HG02938 (cell line): Measurements from ENCODE around the gene NOLC1.
"Not testable (repeated sequence)": the region's sequence is repeated elsewhere in the genome, so short reads cannot be mapped to it uniquely, and the experiment has no call there.

Source experiments
- ATAC-seq: cut with Tn5 transposase; IDR thresholded peaks from one replicate; pipeline ENCODE4 v1.9.1; 2021; ENCODE audit warnings: mild to moderate bottlenecking, moderate library complexity; ENCODE audit not compliant: unreplicated experiment

Gene NOLC1

GRCh38 chr10:102153093-102153620, 968 bp downstream of the NOLC1 start:
- no peak for ATAC-seq

GRCh38 chr10:102154466-102155116, 2.4 kb downstream of the NOLC1 start:
- ATAC-seq: no peak

GRCh38 chr10:102157224-102157623, 5.0 kb downstream of the NOLC1 start:
- ATAC-seq: no peak

DNA sequence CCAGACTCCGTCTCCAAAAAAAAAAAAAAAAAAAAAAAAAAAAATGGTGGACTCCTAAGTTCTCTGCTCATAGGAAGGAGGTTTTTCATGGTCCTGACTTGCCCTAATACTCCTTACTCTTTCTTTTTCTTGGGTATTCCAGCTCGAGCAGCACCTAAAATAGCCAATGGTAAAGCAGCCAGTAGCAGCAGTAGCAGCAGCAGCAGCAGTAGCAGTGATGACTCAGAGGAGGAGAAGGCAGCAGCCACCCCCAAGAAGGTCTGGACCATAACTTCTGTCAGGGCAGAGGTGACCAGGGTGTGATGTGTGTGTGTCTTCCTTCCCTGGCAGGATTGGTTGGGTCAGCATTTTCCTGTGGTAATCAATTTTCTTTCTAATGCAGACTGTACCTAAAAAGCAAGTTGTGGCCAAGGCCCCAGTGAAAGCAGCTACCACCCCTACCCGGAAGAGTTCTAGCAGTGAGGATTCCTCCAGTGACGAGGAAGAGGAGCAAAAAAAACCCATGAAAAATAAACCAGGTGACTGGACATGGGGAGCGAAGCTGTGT, 6.9 kb downstream of the NOLC1 start:
- ATAC-seq: no peak

GRCh38 chr10:102159831-102160230, 7.6 kb downstream of the NOLC1 start:
- no peak for ATAC-seq

DNA sequence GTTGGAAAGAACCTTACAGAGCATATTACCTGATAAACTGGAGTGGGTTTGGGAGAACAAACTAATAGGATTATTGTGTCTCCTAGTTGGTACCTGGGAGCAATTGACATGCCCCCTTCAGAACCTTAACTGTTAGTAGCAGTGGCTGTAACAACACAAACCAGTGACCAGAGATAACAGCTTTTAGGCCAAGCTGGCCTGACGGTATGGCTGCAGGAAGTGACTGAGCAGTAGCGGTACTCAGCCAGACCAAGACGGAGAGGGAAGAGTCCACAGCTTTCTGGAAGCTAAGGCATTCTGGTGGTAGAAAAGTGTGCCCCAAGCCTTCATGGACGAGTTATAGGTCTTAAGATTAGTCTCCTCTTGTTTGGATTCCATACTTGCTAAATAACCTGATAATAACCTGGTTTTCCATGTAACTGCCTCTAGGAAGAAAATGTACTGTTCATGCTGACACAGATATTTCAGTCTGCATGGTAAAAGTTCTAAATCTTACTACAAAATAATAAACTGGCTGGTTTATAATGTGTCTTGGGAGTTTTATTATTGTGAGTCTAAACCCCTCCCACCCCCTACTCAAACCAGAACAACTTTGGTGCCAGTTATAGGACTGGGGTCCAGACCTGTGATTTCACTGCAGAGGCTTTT, 11.3 kb downstream of the NOLC1 start:
- no peak for ATAC-seq

DNA sequence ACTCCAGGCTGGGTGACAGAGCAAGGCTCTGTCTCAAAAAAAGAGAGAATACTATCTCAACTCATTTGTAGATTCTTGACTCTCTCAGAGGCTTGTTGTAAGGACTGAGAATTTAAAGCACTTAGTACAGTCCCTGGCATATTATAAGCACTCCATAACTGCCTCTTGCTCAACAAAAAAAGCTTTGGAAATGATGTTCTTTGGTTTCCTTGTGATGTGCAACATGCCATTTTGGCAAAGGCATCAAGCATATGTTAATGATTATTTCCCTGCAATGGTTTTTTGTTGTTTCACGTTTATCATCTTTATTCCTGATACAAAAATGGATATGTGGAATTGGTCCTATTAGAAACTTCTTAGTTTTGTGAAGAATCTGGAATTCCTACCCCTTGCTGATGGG, 15.7 kb downstream of the NOLC1 start:
- no peak for ATAC-seq

GRCh38 chr10:102170602-102171001, 18.4 kb downstream of the NOLC1 start:
- ATAC-seq: no peak

DNA sequence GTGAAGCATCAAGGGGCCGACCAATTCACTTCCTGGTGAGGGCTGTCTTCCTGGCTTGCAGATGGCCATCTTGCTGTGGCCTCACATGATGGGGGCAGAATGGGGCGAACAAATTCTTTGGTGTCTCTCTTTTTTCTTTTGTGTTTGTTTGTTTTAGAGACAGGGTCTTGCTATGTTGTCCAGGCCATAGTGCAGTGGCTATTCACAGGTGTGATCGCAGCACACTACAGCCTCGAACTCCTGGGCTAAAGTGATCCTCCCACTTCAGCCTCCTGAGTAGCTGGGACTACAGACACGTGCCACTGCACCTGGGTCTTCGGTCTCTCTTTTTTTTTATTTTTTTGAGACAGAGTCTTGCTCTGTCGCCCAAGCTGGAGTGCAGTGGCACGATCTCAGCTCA, 20.1 kb downstream of the NOLC1 start:
- ATAC-seq: no peak

DNA sequence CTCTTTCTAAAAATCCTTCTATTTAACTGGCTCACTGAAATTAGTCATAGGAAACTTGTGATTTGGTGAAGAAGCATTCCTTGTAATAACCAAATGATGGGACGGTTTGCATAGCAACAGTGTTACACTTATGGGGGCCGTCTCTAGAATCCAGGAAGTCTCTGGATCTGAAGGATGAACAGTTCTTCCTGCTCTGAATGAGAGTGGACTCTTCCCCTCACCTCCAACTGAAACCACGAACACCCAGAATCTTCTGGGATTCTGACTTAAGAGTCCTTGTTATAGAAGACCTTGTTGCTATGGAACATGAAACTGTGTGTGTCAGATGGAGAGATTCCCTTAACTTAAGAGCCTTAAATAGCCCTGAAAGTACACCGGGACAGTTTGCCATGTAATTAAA, 23.2 kb downstream of the NOLC1 start:
- ATAC-seq: no peak

GRCh38 chr10:102184606-102185005, 32.4 kb downstream of the NOLC1 start:
- ATAC-seq: no peak

DNA sequence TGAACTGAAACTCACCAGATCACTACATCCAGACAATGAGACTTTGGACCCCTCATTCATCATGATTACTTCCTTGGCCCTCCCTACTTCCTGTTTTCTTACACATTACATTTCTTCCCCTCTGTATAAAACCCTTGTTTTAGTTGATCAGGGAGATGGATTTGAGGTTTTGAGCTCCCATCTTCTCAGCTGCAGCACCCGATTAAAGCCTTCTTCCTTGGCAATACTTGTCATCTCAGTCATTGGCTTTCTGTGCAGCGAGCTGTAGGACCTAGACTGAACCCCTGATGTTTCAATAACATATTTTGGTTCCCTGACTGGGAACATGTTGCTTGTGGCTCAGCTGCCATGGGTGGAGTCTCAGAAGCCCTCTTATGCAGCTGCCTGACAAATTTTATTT, 33.1 kb downstream of the NOLC1 start:
- ATAC-seq: no peak

DNA sequence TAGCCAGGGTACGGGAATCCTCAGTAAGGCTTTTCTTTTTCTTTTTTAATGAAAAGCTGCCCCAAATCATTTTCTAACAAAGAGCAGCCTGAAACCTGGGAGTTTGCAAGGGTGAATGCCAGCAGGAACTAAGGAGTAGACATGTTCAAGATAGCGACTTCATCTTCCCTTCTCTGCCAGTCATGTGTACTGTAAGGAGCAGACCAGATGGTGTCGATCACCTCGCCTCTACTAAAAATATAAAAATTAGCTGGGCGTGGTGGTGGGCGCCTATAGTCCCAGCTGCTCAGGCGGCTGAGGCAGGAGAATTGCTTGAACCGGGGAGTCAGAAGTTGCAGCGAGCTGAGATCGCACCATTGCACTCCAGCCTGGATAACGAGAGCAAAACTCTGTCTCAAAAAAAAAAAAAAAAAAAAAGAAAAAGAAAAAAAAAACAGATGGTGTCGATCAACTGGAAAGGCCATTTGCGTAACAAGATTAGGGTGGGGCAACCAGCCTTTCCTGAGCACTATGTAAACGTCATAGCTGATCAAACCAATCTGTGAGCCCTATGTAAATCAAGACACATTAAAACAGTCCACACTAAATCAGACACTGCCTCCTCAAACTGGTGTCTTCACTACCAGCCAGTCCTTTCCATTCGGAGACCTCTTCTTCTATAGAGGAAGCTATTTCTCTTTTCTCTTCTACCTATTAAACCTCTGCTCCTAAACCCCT, 33.8 kb downstream of the NOLC1 start:
- ATAC-seq: no peak

DNA sequence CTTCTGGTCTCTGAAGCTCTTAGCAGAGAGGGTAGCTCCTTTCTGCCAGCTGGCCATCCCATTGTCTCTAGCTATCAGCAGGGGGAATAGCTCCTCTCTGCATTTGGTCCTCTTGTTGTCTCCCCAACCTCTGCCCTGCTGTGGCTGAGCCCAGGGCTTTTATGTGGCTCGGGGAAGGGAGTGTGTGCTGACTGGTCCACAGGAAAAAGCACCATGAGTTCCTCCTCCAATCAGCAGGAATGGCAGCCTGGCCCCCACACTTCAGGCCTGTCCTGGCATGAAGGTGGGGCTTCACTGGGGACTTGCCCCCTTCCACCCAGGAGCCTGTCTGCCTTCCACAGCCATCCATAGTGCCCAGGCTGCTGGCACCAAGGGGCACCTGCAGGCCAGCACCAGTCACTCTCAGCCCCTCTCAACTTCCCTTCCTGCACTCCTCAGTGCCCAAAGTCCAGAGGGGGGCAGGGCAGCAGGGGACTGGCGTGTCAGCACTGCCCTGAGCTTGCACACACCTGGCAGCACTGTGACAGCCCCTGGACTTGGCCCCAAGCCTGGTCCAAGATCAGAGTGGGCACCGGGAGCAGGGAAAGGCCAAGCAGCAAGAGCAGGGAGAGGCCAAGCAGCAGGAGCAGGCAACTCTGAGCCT, 36.2 kb downstream of the NOLC1 start:
- ATAC-seq: no peak

- ATAC-seq: not testable (repeated sequence)
Observed at GRCh38 chr10:102188941-102189898, 37.0 kb downstream of the NOLC1 start.

GRCh38 chr10:102191956-102192355, 39.8 kb downstream of the NOLC1 start:
- ATAC-seq: no peak

GRCh38 chr10:102195296-102195870, 43.2 kb downstream of the NOLC1 start:
- no peak for ATAC-seq

- no peak for ATAC-seq
Observed at GRCh38 chr10:102196893-102197292, 44.7 kb downstream of the NOLC1 start.

DNA sequence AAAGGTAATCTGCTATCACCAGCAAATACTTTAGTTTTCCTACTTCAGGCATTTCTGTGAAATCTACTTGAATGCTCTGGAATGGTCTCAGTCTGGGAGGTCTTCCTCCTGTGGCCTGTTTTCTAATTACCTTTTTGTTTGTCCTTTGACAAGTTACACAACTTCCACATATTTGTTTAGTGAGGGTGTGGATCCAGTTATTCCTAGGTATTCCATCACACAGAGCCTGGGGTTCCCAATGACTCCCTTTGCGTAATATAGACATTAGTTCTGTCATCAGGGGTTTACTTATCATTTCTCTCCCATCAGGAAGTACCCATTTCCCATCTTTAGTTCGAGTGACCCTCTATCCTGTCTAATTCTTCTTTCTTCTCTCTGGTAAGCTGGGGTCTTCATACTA, 45.8 kb downstream of the NOLC1 start:
- ATAC-seq: no peak
